ENCODE measurements around the gene DHRS3.

DHRS3 gene

DNA sequence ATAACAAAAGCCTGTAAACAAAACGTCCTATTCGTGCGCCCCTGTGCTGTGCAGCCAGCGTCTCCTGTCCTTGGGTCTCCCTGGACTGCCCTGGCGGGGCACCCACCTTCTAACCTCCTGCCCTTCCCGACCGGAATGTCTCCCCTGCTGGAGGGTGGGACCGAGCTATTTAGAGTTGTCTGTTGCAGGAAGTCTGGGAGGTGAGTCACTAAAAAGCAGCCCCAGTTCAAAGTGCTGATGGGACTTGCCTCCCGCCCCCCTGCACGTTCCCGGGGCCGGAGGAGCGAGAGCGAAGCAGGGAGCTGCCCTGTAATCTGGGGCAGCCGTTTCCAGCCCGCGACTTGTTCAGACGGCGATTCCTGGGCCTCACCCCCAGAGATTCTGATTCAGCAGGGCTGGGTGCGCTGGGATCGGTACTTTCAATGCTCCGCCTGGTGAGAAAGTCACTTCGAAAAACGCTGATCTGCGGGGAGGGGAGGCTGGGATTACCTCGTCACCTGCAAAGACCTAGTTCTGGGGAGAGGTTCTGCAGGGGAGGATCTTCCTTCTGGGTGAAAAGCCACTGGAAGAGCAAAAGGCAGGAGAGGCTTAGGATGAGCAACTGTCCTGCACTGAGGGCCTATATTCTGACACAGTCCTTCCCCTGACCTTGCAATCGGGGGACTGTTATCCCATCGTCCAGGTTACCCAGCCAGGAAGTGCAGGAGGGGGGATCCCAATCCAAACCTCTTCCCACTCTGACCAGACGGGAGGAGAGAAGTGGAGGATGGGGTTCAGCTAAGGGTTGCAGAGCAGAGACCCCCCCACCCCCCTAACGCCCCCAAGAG lies 1.2 kb upstream of the DHRS3 start:
- ChIA-PET CTCF (interaction anchor here (0.5 to 1.1 kb wide), 14 partner anchors 8 to 446 kb away, joined by 3 to 7 read pairs (median 3); no protein-coding TSS in a partner anchor), POLR2A (ENCODE audit: low non-redundant PET) (interaction anchor here (0.6 kb wide), 1 partner anchor 220 kb away, joined by 3 read pairs; no protein-coding TSS in a partner anchor)
- TF ChIP-seq CTCF (conservative IDR thresholded peaks at IDR 0.05; ENCODE audit: low read depth), result no peak
- peak overlapping the region; percentile 99 for H3K27ac ChIP-seq
- DNase-seq (ENCODE audit: low spot score), result peak; percentile 96

GRCh38 chr1:12618661-12618964 lies 603 bp upstream of the DHRS3 start:
- POLR2A ChIA-PET (ENCODE audit: low non-redundant PET), result interaction anchor here (0.6 kb wide), 1 partner anchor 219 kb away, joined by 3 read pairs; no protein-coding TSS in a partner anchor
- TF ChIP-seq CTCF (conservative IDR thresholded peaks at IDR 0.05; ENCODE audit: low read depth), result no peak
- CTCF ChIA-PET, result interaction anchor here (0.5 to 1.1 kb wide), 8 partner anchors 8 to 446 kb away, joined by 3 to 4 read pairs (median 3); no protein-coding TSS in a partner anchor
- peak overlapping the region; percentile 99 for H3K27ac ChIP-seq
- DNase-seq (ENCODE audit: low spot score), result no peak

DNA sequence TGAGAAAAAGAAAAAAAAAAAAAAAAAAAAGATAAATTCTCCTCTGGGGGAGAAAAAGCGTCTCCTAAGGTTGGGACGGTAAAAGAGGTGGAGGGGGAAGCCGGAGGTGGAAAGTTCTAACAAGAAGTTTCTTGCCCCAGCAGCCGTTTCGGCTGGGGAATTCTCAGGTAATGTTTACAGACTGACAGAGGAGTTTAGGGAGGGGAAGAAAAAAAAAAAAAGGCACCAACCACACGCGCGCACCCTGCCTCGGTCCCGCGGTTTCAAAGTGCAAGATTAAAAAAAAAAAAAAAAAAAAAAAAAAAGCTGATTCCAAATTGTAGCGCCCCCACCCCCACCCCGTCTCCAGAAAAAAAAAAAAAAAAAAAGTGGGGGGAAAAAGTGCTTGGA lies 504 bp downstream of the DHRS3 start:
- ChIA-PET CTCF (interaction anchor here (0.6 to 1.0 kb wide), 2 partner anchors 140 to 179 kb away, joined by 3 read pairs; no protein-coding TSS in a partner anchor), POLR2A (ENCODE audit: low non-redundant PET) (interaction anchor here (0.6 kb wide), 2 partner anchors 131 to 143 kb away, joined by 6 to 9 read pairs; no protein-coding TSS in a partner anchor)
- TF ChIP-seq CTCF (conservative IDR thresholded peaks at IDR 0.05; ENCODE audit: low read depth), result no peak
- H3K27ac ChIP-seq, result peak overlapping the region; percentile 99
- peak; percentile 54 for DNase-seq (ENCODE audit: low spot score)

GRCh38 chr1:12616709-12617373 lies 1.2 kb downstream of the DHRS3 start:
- CTCF ChIA-PET, result interaction anchor here (0.6 to 1.0 kb wide), 2 partner anchors 139 to 178 kb away, joined by 3 read pairs; no protein-coding TSS in a partner anchor
- TF ChIP-seq CTCF (conservative IDR thresholded peaks at IDR 0.05; ENCODE audit: low read depth), result no peak

DNA sequence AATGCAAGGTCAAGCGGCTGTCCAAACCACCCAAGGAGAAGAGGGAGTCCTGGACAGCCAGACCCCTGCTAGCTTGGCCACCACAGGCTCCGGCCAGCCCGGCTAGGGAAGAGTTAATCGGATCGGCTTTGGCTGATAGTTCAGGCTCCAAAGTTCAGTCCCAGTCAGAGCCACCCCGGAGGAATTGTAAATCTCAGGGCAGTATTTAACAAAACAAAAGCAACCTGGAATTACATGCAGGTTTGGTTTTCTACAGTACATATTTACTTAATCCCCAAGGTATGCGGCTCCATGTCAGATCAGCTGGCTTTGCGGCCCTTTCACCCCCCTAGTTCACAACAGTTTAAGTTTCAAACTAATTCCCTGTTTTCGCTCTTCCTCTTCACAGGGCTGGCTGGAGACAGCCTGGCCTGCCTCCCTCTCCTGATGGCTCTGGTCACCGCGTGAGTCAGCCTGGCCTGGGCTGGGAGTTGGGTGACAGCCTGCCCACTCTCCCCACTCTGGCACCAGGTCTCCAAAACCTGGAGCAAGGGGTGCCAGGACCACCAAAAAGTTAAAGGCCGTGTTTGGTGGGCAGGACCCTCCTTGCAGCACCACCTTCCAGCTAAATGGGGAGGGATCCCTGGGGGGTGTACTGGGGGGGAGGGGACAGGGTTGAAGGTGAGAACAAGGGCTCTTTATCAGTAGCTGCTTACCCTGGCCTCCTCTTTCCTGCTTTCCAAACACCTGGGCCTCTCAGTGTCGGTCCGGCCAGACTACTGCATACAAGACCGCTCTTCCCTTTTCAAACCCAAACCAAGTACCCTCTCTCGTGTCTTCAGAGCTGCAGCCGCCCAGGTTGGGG lies 1.9 kb downstream of the DHRS3 start:
- peak overlapping the region; percentile 99 for H3K27ac ChIP-seq
- POLR2A ChIA-PET (ENCODE audit: low non-redundant PET), result no interaction called here
- no peak for TF ChIP-seq CTCF (conservative IDR thresholded peaks at IDR 0.05; ENCODE audit: low read depth)
- DNase-seq (ENCODE audit: low spot score), result peak; percentile 23
- CTCF ChIA-PET, result interaction anchor here (0.6 kb wide), 2 partner anchors 151 to 387 kb away, joined by 3 read pairs; no protein-coding TSS in a partner anchor

More at GRCh38 chr1:12616709-12617373, 1.2 kb downstream of the DHRS3 start:
- DNase-seq (ENCODE audit: low spot score), result peak; percentile 36
- H3K27ac ChIP-seq, result peak overlapping the region; percentile 99
- POLR2A ChIA-PET (ENCODE audit: low non-redundant PET), result interaction anchor here (0.6 kb wide), 1 partner anchor 142 kb away, joined by 9 read pairs; no protein-coding TSS in a partner anchor

Data from RWPE1 (cell line).